Gastroesophageal sphincter (tissue), 3 donors: ENCODE measurements around the gene TRIO.

ENCODE experiments used
- CTCF ChIP-seq, 4 experiments: fragments of 200-600 bp in 2 of 4; fragments of 450-650 bp in 2 of 4; sonication (generic) in 1 of 4; IDR thresholded peaks; one replicate each; pipeline ENCODE4 v1.5.1; 2017 to 2019; ENCODE audit warnings: antibody characterized with exemption in 4 of 4, mild to moderate bottlenecking in 2 of 4, moderate library complexity in 2 of 4
- EP300 ChIP-seq: sonication (generic); formaldehyde crosslinking; IDR thresholded peaks from one replicate; pipeline ENCODE4 v1.6.1; 2017; ENCODE audit warnings: antibody characterized with exemption, mild to moderate bottlenecking
- POLR2A ChIP-seq, 2 donors: fragments of 450-650 bp; IDR thresholded peaks; one replicate each; pipeline ENCODE4 v1.6.1; 2017; ENCODE audit warnings: antibody characterized with exemption in 2 of 2, mild to moderate bottlenecking in 2 of 2, moderate library complexity in 1 of 2
- POLR2AphosphoS5 ChIP-seq: sonication (generic); formaldehyde crosslinking; IDR thresholded peaks from one replicate; pipeline ENCODE4 v1.6.1; 2017; ENCODE audit warnings: antibody characterized with exemption

- TF ChIP-seq CTCF (IDR thresholded peaks at IDR 0.05) (no peak), POLR2A (IDR thresholded peaks at IDR 0.05) (no peak), POLR2AphosphoS5 (no peak), EP300 (no peak)
Observed at GRCh38 chr5:14187660-14188059, 44.5 kb downstream of the TRIO start.
